ENCODE measurements around the gene MAPK12. TPM values are rescaled to one million over a fixed set of nuclear protein-coding genes. Genes with fewer than 3 reads are reported as not detected.

The MAPK12 gene
- total and polyA plus RNA-seq, 7 donors = 57.4 to 178 (median 131) TPM

- H3K27ac ChIP-seq = no peak overlapping the region
- H3K4me1 ChIP-seq = peaks cover 37% of the 10 kb centered on the region
- intact Hi-C loops (cut with DNase I) = loop anchor here (5.0 to 10.0 kb wide), 3 partner anchors 74 to 252 kb away; partner anchors contain the start of genes DENND6B (in 1 of the 2), LMF2 (in 1 of the 2), NCAPH2 (in 1 of the 2) and PPP6R2 (in 1 of the 2)
- DNase-seq (no peak), ATAC-seq (no peak)
- H3K36me3 ChIP-seq (ENCODE audit: insufficient read depth in 1 of 2, low read depth in 1 of 2) = peaks cover 0 to 49% of the 10 kb centered on the region in 2 donors
- no peaks in the 10 kb centered on the region for H3K9me3 ChIP-seq
- no peaks in the 10 kb centered on the region for H3K27me3 ChIP-seq (ENCODE audit: insufficient read depth in 3 of 3, low read length in 2 of 3)
- H3K4me3 ChIP-seq = no peak overlapping the region
- WGBS, 3 donors = 75 to 85% (median 75%) methylated on average over 22 of the region's 22 CpGs
- TF ChIP-seq, protein P1, sequence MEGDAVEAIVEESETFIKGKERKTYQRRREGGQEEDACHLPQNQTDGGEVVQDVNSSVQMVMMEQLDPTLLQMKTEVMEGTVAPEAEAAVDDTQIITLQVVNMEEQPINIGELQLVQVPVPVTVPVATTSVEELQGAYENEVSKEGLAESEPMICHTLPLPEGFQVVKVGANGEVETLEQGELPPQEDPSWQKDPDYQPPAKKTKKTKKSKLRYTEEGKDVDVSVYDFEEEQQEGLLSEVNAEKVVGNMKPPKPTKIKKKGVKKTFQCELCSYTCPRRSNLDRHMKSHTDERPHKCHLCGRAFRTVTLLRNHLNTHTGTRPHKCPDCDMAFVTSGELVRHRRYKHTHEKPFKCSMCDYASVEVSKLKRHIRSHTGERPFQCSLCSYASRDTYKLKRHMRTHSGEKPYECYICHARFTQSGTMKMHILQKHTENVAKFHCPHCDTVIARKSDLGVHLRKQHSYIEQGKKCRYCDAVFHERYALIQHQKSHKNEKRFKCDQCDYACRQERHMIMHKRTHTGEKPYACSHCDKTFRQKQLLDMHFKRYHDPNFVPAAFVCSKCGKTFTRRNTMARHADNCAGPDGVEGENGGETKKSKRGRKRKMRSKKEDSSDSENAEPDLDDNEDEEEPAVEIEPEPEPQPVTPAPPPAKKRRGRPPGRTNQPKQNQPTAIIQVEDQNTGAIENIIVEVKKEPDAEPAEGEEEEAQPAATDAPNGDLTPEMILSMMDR (IDR thresholded peaks at IDR 0.05) = no peak
Measured at GRCh38 chr22:50253046-50253915, 8.2 kb downstream of the MAPK12 start.

DNA sequence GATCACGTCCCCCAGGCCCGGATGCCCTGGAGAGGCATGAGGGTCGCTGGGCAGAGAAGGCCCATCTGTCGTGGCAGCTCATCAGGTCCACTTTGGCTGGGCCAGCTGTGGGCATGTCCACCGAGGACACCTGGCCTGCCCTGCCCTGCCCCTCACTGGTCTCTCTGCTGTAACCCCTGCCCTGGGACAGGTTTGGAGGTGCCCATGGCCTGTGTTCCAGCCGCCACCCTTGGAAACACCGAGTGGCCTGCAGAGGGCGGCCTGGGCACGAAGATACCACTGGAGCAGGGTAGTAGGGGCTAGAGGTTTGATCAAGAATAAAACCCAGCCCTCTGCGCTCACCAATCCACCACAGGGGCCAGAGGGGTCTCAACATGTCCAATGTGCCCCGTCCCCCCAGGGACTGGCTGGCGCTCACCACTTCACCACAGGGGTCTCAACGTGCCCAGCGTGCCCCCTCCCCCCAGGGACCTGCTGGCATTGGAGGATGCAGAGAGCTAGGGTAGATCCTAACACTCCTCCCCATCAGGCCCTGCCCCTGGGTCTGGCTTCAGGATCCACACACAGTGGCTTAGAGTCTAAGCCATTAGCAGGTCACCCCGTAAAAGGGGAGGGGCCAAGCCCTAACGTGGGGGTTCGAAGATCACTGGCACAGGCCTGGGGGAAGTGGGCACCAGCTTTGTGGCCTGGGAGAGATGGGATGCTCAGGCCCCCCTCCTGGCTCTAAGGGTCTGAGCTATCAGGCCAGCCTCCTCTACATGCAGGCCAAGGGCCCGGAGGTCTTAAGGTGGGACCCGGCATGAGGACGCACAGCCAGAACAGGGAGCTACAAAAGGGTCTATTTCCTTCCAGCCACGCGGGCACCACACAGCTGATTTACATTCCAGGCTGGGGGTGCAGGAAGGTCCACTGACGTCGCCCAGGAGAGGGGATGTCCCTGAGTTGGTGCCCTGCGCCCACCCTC lies 9.1 kb downstream of the MAPK12 start:
- H3K4me3 ChIP-seq = no peak overlapping the region
- DNase-seq = peak; percentile 76 to 87
- WGBS, 3 donors = 41 to 51% (median 44%) methylated on average over 25 of the region's 25 CpGs
- H3K4me1 ChIP-seq = peaks cover 29% of the 10 kb centered on the region
- intact Hi-C loops (cut with DNase I) = loop anchor here (5.0 to 10.0 kb wide), 3 partner anchors 75 to 252 kb away; partner anchors contain the start of genes DENND6B (in 1 of the 2), LMF2 (in 1 of the 2), NCAPH2 (in 1 of the 2) and PPP6R2 (in 1 of the 2)
- TF ChIP-seq, protein P1 (IDR thresholded peaks at IDR 0.05) = peak; percentile 67
- no peaks in the 10 kb centered on the region for H3K9me3 ChIP-seq
- H3K27me3 ChIP-seq (ENCODE audit: insufficient read depth in 3 of 3, low read length in 2 of 3) = no peaks in the 10 kb centered on the region
- H3K27ac ChIP-seq = peak overlapping the region; percentile 63
- peak; percentile 69 to 73 (median 72) for ATAC-seq
- H3K36me3 ChIP-seq (ENCODE audit: insufficient read depth in 1 of 2, low read depth in 1 of 2) = peaks cover 0 to 58% of the 10 kb centered on the region in 2 donors

DNA sequence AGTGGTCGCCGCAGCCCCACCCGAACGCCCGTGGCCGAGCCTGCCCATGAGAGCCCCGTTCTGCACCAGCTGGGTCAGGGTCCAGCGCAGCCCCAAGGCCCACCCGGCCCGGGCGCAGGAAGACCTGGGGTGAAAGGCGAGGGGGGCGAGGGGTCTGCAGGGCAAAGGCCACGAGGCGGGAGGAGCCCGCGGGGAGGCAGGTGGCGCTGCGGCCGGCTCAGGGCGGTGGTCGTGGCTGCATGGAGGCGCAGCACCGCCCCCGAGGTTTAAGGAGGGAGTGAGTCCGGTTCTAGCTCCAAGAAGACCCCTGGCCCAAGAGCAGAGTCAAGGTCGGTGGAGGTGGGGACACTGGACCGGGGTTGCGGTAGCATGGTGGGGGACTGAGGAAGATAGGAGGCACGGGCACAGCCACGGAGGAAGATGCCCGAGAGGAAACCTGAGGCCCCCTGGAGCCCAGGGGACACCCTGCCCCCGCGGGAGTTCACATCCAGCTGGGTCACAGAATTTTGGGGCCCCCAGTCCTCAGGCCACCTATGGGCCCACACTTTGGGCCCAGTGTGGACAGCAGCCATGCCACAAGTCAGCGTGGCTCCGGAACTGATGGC lies 9.9 kb downstream of the MAPK12 start:
- Histone ChIP-seq H3K9me3 (no peaks in the 10 kb centered on the region), H3K27me3 (ENCODE audit: insufficient read depth in 3 of 3, low read length in 2 of 3) (no peaks in the 10 kb centered on the region), H3K4me1 (peaks cover 21% of the 10 kb centered on the region), H3K36me3 (ENCODE audit: insufficient read depth in 1 of 2, low read depth in 1 of 2) (peaks cover 0 to 65% of the 10 kb centered on the region in 2 donors), H3K4me3 (peak overlapping the region; percentile 70), H3K27ac (peak overlapping the region; percentile 63)
- intact Hi-C loops (cut with DNase I) = loop anchor here (2.0 to 10.0 kb wide), 5 partner anchors 51 to 253 kb away; partner anchors contain the start of genes DENND6B (in 1 of the 2), LMF2 (in 1 of the 2), NCAPH2 (in 1 of the 2) and PPP6R2 (in 1 of the 2)
- ATAC-seq (peak in 3 of 4 donors; percentile 3 to 11 (median 5)), DNase-seq (no peak)
- WGBS, 3 donors = 8 to 15% (median 11%) methylated on average over 32 to 36 of the region's 36 CpGs
- TF ChIP-seq, protein P1 (IDR thresholded peaks at IDR 0.05) = no peak

All from psoas muscle (tissue), 8 donors.